Femur (tissue), 1 donor: ENCODE data around the gene DENND1C.

Experiments used
- DNase-seq: peaks from one replicate; pipeline ENCODE4 v3.0.0-alpha.2; 2017

The DENND1C gene

GRCh38 chr19:6476896-6477431 is 4.6 kb downstream of the DENND1C start:
- no peak for DNase-seq

DNA sequence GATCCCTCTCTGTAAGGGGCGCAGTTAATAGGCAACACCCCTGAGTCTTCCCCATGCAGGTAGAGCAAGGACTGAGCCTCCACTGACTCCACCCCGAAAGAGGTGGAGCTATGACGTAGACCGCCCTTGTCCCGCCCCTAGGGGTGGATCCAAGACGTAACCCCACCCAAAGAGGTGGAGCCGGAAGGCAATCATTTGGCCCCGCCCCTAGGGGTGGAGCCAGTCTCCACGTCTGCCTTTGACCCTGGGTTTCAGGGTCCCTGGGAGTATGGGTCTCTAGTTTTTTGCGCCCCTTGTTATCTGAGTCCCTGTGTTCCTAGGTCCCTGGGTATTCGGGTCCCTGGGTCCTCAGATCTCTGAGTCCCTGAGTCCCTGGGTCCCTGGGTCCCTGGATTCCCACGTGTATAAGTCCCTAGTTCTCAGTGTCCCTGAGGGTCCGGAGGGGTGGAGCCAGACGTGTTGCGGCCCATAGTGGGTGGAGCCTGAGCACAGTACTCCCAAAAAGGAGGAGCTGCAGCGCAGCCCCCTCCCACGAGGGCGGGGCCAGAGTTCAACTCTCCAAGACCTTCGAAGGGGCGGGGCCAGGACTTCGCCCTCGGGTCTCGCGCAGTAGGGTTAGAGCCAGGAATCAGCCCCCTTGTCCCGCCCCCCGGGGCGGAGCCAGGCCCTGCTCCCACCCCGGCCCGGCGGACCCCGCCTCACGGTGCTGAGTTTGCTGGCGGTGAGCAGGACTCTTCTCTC is 5.3 kb downstream of the DENND1C start:
- DNase-seq = peak; percentile 47

DNA sequence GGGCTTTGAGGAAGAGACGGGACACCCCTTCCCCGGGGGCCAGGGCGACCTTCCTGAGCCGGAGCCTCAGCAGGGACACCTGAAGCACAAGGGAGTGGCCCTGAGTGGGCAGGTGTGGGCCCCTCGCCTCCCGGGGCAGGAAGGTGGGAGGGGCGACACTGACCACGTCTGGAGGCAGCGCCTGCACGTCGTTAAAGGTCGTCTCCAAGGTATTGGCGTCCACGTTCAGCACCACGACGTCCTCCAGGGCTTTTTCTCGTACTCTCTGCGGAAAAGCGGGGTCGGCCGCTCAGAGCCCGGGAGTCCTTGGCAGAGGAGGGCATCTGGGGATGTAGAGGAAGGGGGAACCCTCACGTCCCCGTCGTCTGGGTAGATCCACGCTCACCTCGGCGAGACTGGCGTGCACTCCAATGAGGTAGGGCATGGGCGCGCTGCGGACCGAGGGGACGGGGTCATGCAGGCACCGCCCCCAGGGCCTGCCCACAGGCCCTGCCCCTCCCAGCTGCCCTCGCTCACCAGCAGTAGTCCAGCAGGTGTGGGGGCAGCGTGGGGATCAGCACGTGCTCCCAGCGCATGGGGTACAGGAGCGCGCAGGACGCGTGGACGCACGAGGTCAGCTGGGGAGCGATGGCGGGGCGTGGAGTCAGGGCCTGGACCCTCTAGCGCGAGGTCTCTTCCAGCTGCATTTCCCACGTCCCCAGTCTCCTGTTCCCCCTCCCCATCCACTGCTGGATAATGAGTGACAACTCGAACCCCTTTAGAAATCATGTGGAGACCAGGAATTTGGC is 6.1 kb downstream of the DENND1C start:
- DNase-seq = no peak

- DNase-seq = no peak
These were observed 7.9 kb downstream of the DENND1C start for GRCh38 chr19:6473647-6474046.

GRCh38 chr19:6472713-6473112 is 8.9 kb downstream of the DENND1C start:
- DNase-seq = no peak

GRCh38 chr19:6471076-6471475 is 10.5 kb downstream of the DENND1C start:
- no peak for DNase-seq

- DNase-seq = no peak
These were observed 11.4 kb downstream of the DENND1C start for GRCh38 chr19:6470173-6470572.

- no peak for DNase-seq
These were observed 14.2 kb downstream of the DENND1C start for GRCh38 chr19:6467384-6467783.

- no peak for DNase-seq
These were observed 14.9 kb downstream of the DENND1C start for GRCh38 chr19:6466526-6467248.

- DNase-seq = no peak
These were observed 15.9 kb downstream of the DENND1C start for GRCh38 chr19:6465663-6466062.

- no peak for DNase-seq
These were observed 16.6 kb downstream of the DENND1C start for GRCh38 chr19:6465006-6465405.

DNA sequence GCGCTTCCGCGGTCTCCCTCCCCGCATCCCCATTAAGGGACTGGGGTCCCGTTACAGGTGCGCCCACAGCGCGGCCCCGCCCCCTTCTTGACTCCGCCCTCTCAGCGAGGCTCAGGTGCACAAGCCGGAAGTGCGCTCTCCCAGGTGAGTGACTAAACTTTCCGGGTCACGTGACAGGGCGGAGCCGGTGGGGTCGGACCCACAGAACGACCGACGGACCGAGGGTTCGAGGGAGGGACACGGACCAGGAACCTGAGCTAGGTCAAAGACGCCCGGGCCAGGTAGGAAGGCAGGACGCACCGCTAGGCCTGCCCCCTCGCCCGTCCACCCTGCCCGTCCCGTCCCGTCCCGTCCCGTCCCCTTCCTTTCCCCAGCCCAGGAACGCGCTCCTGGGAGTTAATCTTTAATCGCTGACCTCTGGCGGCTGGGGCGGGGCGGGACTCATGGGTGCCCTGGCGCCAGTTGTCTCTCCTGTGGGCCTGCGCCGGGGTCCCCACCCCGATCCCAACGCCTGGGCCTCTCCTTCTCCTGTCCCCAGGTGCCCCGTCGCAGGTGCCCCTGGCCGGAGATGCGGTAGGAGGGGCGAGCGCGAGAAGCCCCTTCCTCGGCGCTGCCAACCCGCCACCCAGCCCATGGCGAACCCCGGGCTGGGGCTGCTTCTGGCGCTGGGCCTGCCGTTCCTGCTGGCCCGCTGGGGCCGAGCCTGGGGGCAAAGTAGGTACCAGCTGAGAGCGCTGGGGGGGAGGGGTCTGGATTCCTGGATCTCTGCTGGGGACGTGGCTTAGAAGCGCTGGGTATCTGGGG is 17.3 kb downstream of the DENND1C start, which contains the start of gene CRB3:
CRB3 (plus strand) TSS at position 202 of the 804 bp plus-strand sequence; CDS start at position 633, 431 bp downstream.
- DNase-seq = no peak

GRCh38 chr19:6460099-6460884 is 21.3 kb downstream of the DENND1C start:
- peak; percentile 98 for DNase-seq

- DNase-seq = peak; percentile 88
These were observed 22.1 kb downstream of the DENND1C start, which contains the start of gene SLC25A23 for GRCh38 chr19:6459262-6460098. Gene SLC25A23, minus strand, starts transcription at chr19:6459792. Its CDS starts 164 bp downstream, at chr19:6459628.

GRCh38 chr19:6458695-6459261 is 22.8 kb downstream of the DENND1C start:
- DNase-seq = no peak

GRCh38 chr19:6457958-6458694 is 23.5 kb downstream of the DENND1C start:
- DNase-seq = no peak

DNA sequence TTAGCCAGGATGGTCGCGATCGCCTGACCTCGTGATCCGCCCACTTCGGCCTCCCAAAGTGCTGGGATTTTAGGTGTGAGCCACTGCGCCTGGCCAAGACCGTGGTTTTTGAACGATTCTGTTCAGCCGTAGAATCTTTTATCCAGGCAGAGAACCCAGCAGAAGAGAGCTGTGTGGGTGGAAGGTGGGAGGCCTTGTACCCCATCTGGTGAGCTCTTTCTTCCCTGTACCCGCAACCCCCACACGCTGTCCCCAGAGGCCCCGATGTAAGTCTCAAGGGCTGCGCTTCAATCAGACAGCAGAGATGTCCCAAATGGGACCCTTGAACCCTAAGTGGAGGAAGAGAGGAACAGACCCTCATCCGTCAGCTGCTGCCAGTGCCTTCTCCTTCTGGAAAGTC is 25.7 kb downstream of the DENND1C start:
- no peak for DNase-seq

DNA sequence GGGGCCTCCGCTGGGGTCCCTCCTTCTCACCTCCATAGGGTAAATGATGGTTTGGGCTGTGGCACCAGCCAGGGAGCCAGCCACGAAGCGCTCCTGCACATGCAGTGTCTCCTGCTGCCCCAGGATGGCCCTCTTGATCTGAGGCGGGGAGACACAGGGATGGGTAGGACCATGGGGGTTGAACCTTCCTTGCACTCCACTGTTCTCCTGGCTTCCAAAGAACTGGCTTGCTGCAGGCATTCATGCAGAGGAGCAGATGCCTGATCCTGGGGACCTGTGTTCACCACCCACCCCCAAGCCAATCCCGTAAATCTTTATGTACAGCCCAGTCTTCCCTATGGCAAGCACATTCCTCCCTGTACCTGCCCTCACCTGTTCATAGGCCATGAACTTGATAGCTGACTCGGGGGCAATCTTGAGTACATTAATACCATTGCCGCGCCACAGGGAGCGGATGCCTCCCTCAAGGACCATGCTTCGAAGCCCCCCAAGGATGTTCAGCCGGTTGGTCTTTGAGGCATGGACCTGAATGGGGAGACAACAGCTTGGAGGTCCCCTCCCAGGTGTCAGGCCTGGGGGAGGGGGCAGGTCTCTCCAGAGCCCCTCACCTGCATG is 27.5 kb downstream of the DENND1C start:
- no peak for DNase-seq

GRCh38 chr19:6452899-6453298 is 28.7 kb downstream of the DENND1C start:
- no peak for DNase-seq
